Bronchial epithelial cell (primary cell): ENCODE measurements around the gene SHE. TPM values are rescaled to one million over a fixed set of nuclear protein-coding genes. Genes with fewer than 3 reads are reported as not detected.
A peak's percentile ranks its signal among the peaks of the same experiment; 100 is the strongest.

Experiments used
- DNase-seq: peaks from one replicate; pipeline ENCODE4 v3.0.0-alpha.2; 2010; ENCODE audit warnings: low read depth
- FAIRE-seq: peaks from 2 replicates; lab custom pipeline; 2011; peaks lifted over from hg19 to GRCh38; lab: Jason Lieb, UNC
- H3K27me3 ChIP-seq: 2 replicates; pipeline ENCODE4 v1.5.1; 2011; ENCODE audit warnings: low read length; ENCODE audit not compliant: control insufficient read depth, insufficient read depth
- H3K36me3 ChIP-seq: 2 replicates; pipeline ENCODE4 v1.5.1; 2011; ENCODE audit warnings: low read length; ENCODE audit not compliant: control insufficient read depth, insufficient read depth
- H3K4me3 ChIP-seq: 2 replicates; pipeline ENCODE4 v1.5.1; 2011; ENCODE audit warnings: mild to moderate bottlenecking, low read depth, low read length, control low read depth
- total RNA-seq: library from RNA; depleted of rRNA; stranded (reverse); fragments of >200 nt; gene quantifications from 2 replicates; pipeline ENCODE4 v1.2.1, GENCODE V29; 2014
- TF ChIP-seq, protein P1 (sequence below): IDR thresholded peaks from 2 replicates; pipeline ENCODE4 v1.5.1; 2011; ENCODE audit warnings: mild to moderate bottlenecking, moderate library complexity, low read length, control low read depth, inconsistent platforms; ENCODE audit not compliant: insufficient read depth, severe bottlenecking

Gene SHE
- total RNA-seq, 1 donor from 2014 or later = not detected

DNA sequence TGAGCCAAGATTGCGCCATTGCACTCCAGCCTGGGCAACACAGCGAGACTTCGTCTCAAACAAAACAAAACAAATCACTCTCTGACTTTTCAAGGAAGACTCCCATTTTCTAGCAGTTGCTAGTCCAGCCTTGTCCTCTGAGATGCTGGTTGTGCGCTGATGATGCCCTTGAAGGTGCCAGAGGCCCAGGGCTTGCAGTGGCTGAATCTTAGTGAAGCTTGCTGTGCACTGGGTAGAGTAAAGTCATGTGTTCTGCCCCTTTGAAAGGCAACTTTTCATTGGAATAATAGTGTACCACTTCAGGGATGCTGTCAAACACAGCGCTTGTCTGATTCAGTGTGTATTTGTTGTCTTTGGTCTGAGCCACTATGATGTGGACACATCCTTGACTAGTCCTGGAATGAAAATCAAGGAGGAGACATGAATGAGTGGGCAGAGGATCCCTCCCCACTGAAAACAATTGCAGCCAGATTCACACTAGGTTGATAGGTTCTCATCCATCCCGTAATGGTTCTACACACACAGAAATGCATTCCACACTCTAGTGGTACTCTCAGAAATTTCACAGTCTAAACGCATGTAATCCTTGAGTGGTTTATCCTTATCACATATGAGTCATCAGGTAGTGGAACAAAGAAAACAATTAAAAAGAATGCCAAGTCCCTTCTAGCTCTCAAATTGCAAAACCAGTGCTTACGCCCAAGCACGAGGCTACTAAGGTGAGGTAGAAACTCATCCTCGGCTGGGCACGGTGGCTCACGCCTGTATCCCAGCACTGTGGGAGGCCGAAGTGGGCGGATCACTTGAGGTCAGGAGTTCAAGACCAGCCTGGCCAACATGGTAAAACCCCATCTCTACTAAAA, 18.0 kb downstream of the SHE start:
- H3K4me3 ChIP-seq = no peak overlapping the region
- FAIRE-seq (no peak), DNase-seq (peak; percentile 87)
- TF ChIP-seq, protein P1, sequence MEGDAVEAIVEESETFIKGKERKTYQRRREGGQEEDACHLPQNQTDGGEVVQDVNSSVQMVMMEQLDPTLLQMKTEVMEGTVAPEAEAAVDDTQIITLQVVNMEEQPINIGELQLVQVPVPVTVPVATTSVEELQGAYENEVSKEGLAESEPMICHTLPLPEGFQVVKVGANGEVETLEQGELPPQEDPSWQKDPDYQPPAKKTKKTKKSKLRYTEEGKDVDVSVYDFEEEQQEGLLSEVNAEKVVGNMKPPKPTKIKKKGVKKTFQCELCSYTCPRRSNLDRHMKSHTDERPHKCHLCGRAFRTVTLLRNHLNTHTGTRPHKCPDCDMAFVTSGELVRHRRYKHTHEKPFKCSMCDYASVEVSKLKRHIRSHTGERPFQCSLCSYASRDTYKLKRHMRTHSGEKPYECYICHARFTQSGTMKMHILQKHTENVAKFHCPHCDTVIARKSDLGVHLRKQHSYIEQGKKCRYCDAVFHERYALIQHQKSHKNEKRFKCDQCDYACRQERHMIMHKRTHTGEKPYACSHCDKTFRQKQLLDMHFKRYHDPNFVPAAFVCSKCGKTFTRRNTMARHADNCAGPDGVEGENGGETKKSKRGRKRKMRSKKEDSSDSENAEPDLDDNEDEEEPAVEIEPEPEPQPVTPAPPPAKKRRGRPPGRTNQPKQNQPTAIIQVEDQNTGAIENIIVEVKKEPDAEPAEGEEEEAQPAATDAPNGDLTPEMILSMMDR = no peak
- peaks cover under 1% of the 10 kb centered on the region for H3K27me3 ChIP-seq
- no peaks in the 10 kb centered on the region for H3K36me3 ChIP-seq

DNA sequence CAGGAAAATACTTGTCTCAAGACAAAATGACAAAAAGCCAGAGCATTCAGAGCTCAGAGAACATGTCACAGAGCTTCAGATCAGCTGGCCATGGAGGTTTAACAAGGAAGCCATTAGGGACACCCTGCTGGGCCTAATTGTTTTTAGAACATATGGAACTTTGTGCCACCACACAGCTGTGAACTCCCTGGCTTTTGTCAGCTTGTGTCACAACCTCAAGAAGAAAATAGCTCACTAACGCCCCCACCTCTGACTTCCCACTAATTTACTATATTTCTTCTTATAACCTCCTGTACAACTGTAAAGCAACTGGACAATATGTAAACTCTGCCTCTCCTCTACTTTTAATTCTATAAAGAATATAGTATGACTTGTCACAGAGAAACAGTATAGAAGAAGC, 21.2 kb downstream of the SHE start:
- no peak overlapping the region for H3K4me3 ChIP-seq
- H3K27me3 ChIP-seq = no peaks in the 10 kb centered on the region
- FAIRE-seq = no peak
- TF ChIP-seq, protein P1 = no peak
- no peaks in the 10 kb centered on the region for H3K36me3 ChIP-seq
- DNase-seq = no peak

DNA sequence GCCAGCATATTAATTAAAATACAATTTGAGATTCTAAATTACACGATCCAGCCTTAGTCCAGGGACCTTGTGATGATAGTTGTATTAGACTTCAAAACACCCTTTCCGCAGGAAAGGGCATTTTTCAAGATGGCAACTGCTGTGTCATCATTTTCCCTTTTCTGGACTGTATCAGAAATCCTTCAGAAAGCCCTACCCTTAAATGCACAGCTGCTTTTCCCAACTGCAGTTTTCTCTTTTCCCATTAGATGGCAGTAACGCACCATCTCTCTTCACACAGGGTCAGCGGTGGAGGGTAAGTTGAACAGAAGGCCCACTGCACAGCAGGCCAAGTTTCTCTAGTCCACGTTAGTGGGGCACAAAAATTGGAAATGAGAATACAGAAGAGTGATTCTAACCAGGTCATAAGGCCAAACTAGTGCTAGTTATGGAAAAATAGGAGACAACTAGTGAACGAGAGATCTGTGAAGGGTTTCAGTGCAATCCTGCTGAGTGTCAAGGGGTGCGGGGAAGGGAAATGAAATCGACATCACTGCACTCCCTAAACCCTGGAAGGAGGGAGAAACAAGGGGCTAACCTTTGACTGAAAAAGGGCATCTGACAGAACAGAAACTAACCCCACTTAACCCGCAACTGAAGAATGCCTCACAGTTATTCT, 22.3 kb downstream of the SHE start:
- FAIRE-seq = no peak
- TF ChIP-seq, protein P1 = peak; percentile 87
- no peak overlapping the region for H3K4me3 ChIP-seq
- DNase-seq = peak; percentile 75
- H3K36me3 ChIP-seq = no peaks in the 10 kb centered on the region
- no peaks in the 10 kb centered on the region for H3K27me3 ChIP-seq

DNA sequence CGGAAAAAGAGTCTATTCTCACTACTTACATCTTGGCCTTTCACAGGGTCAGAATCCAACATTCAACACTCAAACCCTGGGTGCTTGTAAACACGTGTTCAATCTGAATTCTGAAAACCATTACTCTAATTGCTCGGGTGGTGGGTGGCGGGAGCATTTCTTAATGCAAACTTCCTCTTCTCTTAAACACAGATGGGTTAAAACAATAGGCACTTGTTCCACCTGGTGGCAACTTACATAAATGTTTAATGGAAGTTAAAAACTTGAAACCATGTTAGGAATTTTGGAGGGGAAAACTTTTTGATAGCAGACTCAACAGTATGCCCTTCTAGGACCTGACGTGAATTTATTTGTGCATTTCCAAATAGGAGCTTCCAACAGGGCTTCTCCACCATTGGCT, 23.6 kb downstream of the SHE start:
- DNase-seq (peak; percentile 34), FAIRE-seq (no peak)
- Histone ChIP-seq H3K27me3 (no peaks in the 10 kb centered on the region), H3K4me3 (no peak overlapping the region), H3K36me3 (no peaks in the 10 kb centered on the region)
- TF ChIP-seq, protein P1 = no peak

DNA sequence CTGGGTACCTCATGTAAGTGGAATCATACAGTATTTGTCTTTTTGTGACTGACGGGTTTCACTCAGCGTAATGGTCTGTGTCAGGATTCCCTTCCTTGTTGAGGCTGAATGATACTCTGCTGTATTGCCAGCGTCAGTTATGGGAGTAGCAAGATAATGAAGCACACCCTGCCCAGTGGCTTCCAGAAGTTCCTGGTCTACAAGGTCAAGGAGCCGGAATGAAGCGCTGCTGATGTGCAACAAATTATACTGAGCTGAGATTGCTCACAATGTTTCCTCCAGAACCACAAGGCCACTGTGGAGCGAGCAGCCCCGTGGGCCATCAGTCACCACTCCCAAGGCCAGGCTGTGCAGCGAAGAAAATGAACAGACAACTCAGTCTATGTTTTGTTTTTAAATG, 24.2 kb downstream of the SHE start:
- Histone ChIP-seq H3K4me3 (no peak overlapping the region), H3K36me3 (no peaks in the 10 kb centered on the region), H3K27me3 (no peaks in the 10 kb centered on the region)
- TF ChIP-seq, protein P1 = no peak
- DNase-seq (no peak), FAIRE-seq (no peak)
